VCaP (cell line): ENCODE measurements around the gene SOX30.
"Not testable (repeated sequence)": the region's sequence is repeated elsewhere in the genome, so short reads cannot be mapped to it uniquely, and the experiment has no call there.

Experiments used
- H3K27ac ChIP-seq: fragments of 450-650 bp; 2 replicates; pipeline ENCODE4 v1.5.1; 2017
- TF ChIP-seq, protein P1 (sequence below): fragments of 450-650 bp; conservative IDR thresholded peaks from 2 replicates; pipeline ENCODE4 v1.5.1; 2017; ENCODE audit warnings: mild to moderate bottlenecking, moderate library complexity

SOX30 gene

GRCh38 chr5:157652377-157652692 is at the start of gene SOX30:
SOX30 (minus strand) TSS chr5:157652438; CDS start chr5:157652078, 360 bp downstream.
- H3K27ac ChIP-seq = no peak within 1 kb of the TSS
- TF ChIP-seq, protein P1, sequence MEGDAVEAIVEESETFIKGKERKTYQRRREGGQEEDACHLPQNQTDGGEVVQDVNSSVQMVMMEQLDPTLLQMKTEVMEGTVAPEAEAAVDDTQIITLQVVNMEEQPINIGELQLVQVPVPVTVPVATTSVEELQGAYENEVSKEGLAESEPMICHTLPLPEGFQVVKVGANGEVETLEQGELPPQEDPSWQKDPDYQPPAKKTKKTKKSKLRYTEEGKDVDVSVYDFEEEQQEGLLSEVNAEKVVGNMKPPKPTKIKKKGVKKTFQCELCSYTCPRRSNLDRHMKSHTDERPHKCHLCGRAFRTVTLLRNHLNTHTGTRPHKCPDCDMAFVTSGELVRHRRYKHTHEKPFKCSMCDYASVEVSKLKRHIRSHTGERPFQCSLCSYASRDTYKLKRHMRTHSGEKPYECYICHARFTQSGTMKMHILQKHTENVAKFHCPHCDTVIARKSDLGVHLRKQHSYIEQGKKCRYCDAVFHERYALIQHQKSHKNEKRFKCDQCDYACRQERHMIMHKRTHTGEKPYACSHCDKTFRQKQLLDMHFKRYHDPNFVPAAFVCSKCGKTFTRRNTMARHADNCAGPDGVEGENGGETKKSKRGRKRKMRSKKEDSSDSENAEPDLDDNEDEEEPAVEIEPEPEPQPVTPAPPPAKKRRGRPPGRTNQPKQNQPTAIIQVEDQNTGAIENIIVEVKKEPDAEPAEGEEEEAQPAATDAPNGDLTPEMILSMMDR = no peak

GRCh38 chr5:157698674-157699073 is 46.4 kb upstream of the SOX30 start:
- H3K27ac ChIP-seq = not testable (repeated sequence)

DNA sequence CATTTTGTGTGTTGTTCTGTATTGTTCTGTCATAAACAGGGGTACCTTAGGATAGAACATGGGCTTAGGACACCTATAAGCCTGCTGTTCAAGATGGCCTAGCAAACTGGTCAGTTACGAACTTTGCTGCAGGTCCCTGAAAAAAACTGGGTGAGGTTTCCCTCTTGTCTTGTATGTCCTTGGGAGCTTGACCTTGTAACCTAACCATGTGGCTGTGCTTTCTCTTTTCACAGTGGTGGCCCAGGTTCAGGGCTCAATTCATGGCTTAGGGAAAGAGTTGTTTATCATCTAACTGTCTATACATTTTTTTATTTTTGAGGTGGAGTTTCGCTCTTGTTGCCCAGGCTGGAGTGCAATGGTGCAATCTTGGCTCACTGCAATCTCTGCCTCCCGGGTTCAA is 43.9 kb upstream of the SOX30 start:
- not testable (repeated sequence) for H3K27ac ChIP-seq

DNA sequence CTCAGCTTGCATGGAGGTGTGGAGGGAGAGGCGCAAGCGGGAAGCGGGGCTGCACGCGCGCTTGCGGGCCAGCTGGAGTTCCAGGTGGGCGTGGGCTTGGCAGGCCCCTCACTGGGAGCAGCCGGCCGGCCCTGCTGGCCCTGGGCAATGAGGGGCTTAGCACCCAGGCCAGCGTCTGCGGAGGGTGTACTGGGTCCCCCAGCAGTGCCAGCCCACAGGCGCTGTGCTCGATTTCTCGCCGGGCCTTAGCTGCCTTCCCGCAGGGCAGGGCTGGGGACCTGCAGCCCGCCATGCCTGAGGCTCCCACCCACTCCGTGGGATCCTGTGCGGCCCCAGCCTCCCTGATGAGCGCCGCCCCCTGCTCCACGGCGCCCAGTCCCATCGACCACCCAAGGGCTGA is 41.6 kb upstream of the SOX30 start:
- H3K27ac ChIP-seq = not testable (repeated sequence)

DNA sequence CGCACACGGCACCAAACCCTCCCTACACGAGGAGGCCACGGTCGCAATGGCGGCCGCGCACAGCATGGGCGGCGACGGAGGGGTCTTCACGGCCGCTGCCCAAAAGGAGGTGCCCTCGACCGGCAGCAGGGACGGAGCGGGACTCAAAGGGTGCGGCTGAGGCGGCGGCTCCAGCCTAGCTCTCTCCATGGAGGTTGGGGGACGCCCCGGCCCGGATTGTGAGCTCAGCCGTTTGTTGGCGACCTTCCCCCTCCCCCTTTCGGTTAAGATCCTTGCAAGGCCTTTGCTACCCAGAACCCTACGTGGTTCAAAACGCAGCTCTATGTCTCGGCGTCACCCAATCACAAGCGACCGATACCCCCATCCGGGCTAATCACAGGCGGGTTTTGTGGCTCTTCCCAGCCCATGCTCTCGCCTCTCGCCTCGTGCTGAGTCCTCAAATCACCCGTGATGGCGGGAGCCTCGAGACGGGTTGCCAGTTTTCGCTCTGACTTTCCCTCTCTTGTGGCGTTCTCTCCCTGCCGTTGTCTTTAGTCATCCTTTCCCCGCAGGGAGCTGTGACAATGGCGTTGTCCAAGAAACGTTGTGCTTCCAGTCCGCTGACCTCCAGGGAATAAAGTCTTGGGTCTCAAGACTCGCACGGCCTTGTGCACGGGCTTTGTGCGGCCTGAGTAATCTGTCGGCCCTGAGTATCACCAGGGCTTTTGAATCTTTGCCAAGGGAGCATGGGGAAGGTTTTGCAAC is 38.6 kb upstream of the SOX30 start:
- no peak overlapping the region for H3K27ac ChIP-seq
- TF ChIP-seq, protein P1 = no peak

- TF ChIP-seq, protein P1 = no peak
- H3K27ac ChIP-seq = no peak overlapping the region
These were observed 37.9 kb upstream of the SOX30 start for GRCh38 chr5:157689942-157690689.

- TF ChIP-seq, protein P1 = no peak
These were observed 34.9 kb upstream of the SOX30 start for GRCh38 chr5:157687198-157687554.

GRCh38 chr5:157686276-157687197 is 34.3 kb upstream of the SOX30 start:
- not testable (repeated sequence) for H3K27ac ChIP-seq

More at GRCh38 chr5:157687198-157687554, 34.9 kb upstream of the SOX30 start:
- no peak overlapping the region for H3K27ac ChIP-seq

DNA sequence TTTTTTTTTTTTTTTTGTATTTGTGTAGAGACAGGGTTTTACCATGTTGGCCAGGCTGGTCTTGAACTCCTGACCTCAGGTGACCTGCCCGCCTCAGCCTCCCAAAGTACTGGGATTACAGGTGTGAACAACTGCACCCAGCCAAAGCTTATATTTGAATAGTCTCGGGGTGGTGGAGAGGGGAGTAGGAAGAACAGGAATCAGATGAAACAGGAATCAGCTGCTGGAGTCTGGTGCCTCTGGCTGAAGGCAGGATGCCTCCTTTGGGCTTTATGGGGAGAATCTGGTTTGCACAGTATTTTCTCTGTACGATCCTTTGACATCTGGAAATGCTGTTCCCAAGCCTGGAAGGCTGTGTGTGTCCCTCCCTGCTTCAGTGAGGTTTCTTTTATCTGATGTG is 30.0 kb upstream of the SOX30 start:
- no peak overlapping the region for H3K27ac ChIP-seq

More for the DNA sequence above, 30.0 kb upstream of the SOX30 start:
- TF ChIP-seq, protein P1 = no peak
